CD4-positive, alpha-beta T cell treated with Interleukin-6 for 4 hours (primary cell): ENCODE results near the gene PRDM5.
"Not testable (repeated sequence)": the region's sequence is repeated elsewhere in the genome, so short reads cannot be mapped to it uniquely, and the experiment has no call there.

ENCODE experiments used
- DNase-seq: peaks from one replicate; pipeline ENCODE4 v3.0.0-alpha.2; 2020; ENCODE audit warnings: mixed read lengths

The PRDM5 gene

DNA sequence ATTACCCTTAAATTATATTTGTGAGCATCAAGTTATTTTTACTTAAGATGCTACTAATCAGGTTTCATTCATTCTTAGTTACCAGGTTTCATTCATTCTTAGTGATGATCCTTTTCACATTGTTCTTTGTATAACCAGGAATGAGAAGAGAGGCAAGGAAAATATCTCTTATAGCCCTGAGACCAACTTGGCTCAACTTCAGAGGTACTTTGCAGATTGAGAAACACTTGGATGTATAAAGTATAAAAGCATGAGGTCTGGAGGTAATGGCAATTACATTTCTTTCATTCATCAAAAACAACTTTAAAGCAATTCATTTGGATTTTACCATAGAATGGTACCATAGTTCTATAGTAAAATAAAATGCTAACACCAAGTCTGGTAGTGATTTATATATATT is 231.0 kb downstream of the PRDM5 start:
- DNase-seq, result no peak

DNA sequence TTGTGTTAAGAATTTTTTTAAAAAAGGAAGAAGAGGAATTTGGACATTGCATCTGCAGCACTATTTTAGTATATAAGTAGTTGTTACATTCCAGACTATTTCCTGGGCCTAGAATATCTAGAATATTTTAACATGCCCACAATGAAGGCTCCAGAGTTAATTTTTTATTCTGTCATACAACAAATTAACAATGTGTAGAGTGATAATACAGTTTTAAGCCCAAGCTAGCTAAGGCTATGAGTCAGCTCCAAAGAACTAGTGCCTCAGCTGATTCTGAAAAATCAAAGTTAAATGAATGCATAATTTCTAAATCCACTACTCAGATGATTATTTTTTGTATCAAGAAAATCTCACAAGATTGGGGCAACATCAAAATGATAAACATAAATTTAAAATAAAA is 231.4 kb downstream of the PRDM5 start:
- DNase-seq, result no peak

DNA sequence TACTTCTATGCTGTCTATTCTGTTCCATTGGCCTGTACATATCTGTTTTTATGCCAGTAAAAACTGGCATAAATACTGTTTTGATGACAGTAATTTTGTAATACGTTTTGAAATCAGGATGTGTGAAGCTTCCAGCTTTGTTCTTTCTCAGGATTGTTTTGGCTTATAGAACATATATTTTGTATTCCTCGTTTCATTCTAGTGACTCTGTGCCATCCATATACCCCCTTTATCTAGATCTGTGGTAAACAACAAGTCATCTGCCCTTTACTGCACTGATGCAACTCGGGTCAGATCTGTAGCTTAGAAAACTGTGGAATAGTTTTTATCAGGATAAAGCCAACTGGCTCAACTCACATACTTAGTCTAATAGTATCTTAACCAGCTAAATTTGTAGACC is 233.7 kb downstream of the PRDM5 start:
- DNase-seq, result no peak

DNA sequence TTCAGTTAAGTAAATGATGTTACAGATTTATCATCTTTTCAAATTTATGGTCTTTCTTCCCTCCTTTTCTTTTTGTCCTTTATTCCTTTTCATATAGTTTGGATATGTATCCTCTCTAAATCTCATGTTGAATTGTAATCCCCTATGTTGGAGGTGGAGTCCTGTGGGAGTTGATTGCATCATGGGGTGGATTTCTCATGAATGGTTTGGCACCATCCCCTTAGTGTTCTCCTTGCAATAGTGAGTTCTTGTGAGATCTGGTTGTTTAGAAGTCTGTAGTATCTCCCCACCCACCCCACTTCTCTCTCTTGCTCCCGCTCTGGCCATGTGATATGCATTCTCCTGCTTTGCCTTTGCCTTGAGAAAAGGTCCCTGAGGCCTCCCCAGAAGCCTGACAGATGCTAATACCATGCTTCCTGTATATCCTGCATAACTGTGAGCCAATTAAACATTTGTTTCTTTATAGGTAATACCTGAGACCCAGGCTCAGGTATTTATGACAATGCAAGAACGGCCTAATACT is 236.7 kb downstream of the PRDM5 start:
- DNase-seq, result no peak

DNA sequence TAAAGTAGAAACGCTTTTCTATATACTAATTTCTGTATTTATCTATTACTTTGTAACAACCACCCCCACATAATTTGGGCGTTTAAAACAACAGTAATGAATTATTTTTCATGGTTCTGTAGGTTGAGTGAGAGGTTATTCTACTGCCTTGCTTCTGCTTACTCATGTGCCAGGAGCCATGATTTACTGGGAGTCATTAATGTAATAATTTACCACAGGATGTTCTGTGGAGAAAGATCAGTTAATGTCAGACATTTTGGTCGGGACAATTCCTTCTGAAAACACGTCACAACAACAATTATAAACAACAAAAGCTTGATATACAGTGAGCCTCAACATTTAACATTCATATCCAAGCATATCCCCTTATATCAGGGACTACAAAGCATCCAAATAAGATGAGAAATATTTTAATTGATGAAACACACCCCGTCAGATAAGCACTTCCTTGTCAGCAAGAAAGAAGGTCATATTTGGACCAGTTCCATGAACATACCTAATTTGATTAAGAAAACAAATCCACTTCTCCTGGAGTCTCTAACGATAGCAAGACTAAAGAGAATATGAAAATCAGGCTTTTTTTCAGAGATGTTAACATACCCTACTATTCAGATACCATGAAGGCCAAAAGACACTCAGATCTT is 238.5 kb downstream of the PRDM5 start:
- no peak for DNase-seq

DNA sequence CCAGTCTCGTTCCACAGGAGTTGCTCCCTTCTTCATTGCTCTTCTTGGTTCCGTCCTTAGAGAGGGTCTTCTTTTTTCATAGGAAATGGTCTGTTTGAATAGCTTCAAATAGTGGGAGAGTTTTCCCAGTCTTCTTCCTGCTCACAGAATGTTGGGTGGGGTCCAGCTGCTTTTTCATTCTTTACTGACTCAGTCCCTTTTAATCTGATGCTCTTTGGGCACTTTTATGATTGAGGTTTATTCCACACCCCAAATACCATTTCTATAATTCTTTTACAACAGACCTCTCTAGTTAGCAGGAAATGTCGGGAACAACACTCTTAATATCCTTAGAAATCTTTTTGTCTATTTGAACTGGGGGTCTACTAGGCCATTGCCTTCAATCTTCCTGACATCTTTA is 239.5 kb downstream of the PRDM5 start:
- DNase-seq, result no peak

DNA sequence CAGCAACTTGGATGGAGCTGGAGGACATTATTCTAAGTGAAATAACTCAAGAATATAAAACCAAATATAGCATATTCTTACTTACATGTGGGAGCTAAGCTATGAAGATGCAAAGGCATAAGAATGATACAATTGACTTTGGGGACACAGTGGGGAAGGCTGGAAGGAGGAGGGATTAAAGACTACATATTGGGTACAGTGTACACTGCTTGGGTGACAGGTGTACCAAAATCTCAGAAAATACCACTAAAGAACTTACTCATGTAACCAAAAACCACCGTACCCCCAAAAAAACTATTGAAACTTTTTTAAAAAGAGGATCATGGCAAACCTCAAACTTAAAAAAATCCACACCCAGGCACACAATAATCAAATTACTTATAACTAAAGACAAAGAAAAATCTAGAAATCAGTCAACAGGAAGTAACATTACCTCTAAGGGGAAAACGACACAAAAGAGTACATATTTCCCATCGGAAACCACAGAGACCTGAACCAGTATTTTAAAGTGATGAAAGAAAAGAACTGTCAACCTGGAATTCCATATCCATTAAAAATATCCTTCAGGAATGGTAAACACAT is 241.8 kb downstream of the PRDM5 start:
- no peak for DNase-seq

GRCh38 chr4:120673696-120674095 is 248.8 kb downstream of the PRDM5 start:
- no peak for DNase-seq

GRCh38 chr4:120672558-120673147 is 249.9 kb downstream of the PRDM5 start:
- DNase-seq, result no peak

- DNase-seq, result no peak
These were observed 250.4 kb downstream of the PRDM5 start for GRCh38 chr4:120672076-120672475.

- no peak for DNase-seq
These were observed 251.0 kb downstream of the PRDM5 start for GRCh38 chr4:120671538-120671937.

- no peak for DNase-seq
These were observed 255.4 kb downstream of the PRDM5 start for GRCh38 chr4:120667102-120667501.

GRCh38 chr4:120664851-120665250 is 257.7 kb downstream of the PRDM5 start:
- no peak for DNase-seq

DNA sequence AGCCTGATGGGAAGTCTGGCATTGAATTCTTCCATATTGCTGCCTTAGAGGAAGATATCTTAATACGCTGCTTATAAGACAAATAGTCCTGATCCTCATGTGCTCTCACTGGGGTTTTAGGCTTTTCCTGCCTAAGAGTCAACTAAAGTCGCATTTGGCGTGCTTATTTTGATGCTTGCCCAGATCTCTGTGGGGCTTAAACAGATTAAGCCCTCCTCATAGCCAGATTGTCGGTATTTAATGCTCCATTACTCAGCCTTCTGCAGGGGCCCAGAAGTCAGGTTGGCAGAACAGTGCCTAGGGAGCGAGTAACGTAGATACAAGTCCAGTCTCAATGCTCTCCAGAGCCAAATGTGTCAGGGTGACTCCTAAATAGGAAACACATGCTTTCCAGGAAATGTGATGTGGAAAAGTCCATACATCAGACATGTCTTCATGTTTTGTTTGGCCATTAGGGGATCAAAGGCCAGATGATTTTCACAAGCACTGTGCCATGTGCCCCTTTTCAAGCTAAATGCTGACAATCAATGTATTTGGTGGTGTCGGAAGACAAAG is 262.8 kb downstream of the PRDM5 start:
- DNase-seq, result no peak

DNA sequence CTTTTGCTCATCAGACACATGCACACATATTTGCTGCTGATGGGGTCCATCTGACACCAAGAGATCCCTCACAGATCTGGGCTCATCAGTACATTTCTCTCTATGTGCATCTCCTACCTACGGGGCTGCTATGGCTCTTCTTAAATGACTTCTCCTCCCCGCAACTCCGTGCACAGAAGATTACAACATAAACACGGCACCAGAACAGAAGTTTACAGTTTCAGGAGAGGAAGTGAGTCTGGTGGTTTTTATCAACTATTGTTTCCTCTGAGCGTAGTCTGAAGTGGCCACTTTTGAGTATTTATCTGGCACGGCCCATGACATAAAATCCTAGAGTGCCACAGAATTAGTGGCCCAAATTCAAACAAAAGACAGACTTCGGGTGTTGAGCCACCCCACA is 263.8 kb downstream of the PRDM5 start:
- no peak for DNase-seq

DNA sequence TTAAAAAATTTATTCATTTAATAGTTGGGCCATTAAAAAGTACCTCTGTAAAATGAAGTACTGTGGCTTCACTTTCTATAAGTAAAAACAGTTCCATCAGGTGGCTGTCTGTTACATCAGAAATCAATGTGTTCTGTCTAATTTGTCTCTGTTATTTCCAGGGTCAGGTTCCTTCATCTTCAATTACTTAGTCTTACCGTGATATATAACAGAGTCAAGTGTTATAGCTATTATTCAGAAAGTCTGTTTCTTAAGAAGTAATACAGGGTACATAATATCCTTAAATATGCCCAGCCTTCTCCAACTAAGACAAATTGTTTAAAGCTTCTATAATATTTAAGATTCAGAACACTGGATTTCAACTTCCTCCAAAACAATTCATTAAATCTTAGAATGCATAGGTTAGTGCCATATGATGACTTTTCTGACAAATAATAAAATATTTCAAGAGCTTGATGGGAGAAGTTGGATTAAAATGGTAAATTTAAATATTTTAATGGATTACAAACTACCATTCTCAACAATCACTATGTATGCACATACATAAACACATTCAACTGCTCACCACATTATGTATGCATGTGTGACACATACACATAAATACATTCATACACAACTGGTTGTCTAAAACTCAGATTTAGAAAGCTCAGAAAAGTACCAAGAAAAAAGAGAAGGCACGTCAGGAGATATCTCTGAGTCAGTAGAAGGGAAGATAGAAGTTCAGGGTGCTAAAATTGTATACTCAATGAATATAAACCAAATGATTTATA is 268.5 kb downstream of the PRDM5 start:
- no peak for DNase-seq

DNA sequence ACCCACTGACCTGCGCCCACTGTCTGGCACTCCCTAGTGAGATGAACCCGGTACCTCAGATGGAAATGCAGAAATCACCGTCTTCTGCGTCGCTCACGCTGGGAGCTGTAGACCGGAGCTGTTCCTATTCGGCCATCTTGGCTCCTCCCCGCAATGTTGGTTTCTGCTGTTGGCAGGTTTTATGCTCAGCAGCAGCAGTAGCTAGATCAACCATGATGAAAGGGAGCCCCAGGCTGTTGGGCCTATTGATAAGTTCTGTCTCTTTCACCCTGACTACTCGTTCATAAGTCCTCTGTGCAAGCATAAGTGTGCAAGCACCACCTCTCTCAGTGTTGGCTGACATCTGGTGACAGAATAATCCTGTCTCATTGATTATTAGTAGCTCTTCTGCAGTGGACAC is 274.2 kb downstream of the PRDM5 start:
- not testable (repeated sequence) for DNase-seq
